ENCODE results near the gene SH3GLB1.

The SH3GLB1 gene

DNA sequence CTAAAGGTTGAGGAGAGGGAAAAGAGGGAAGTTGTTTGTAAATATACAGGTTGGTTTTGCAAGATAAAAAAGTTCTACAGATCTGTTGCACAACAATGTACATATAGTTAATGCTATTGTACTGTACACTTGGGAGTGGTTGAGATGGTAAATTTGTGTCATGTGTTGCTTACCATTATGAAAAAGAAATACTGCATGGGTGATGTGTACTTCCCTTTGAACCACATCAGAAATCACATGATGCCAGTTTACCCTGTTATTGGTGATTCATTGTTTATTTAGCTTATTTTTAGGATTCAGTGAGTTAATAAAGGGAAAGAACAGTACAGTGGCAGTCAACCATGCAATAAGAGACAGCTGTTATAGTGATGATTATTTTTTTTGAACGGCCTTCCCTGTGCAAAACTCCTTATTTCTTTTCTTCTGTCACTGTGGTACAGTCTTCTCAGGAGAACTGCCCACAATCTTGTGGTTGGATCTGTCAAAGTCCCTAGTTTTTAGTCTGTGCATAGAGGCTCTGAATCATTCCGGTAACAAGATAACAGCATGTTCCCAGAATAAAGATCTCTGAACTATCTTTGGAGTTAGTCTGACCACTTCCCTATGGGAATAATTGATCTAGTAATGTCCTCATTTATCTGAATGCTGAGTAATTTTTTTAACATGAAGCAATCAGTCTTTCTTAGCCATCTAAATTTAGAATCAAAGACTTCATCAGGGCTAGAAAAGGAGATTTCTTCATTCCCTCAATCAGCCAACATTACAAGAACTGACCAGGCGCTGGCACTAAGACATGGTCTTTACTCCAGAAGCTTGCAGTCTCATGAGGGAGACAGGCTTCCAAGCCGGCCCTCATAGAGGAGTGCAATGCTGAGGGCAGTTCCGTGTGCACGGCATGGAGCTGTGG lies 84.2 kb downstream of the SH3GLB1 start:
- DNase-seq (ENCODE audit: low spot score): no peak
- in situ Hi-C loops (cut with MboI; ENCODE audit: low pct_unique_long_range_greater_than_20kb, low sequenced_read_pairs, unreplicated experiment): no loop called here
- TF ChIP-seq CTCF (IDR thresholded peaks at IDR 0.05; ENCODE audit: extremely low read depth, insufficient read depth, missing control alignments): no peak

DNA sequence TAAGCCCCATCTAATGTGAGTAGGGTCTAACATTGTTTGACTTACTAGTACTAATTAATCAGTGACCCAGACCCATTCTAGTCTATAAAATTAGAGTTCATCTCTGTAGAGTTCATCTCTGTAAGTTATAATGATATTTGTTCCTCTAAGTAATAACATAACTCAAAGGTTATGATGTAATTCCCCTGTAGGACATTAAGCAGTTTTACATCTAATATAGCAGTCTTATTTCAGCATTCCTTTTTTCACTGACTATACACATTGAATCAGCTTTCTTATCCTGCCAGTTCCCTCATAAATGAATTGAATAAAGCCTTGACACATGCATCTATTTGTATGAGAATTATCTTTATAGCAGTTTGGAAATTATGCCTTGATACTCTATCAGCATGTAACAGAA lies 90.9 kb downstream of the SH3GLB1 start:
- in situ Hi-C loops (cut with MboI; ENCODE audit: low pct_unique_long_range_greater_than_20kb, low sequenced_read_pairs, unreplicated experiment): no loop called here
- no peak for TF ChIP-seq CTCF (IDR thresholded peaks at IDR 0.05; ENCODE audit: extremely low read depth, insufficient read depth, missing control alignments)
- DNase-seq (ENCODE audit: low spot score): no peak

All from GM13977 (cell line).